LoVo (cell line): Measurements from ENCODE around the gene SHC3.
A peak's percentile ranks its signal among the peaks of the same experiment; 100 is the strongest.

Source experiments
- DNase-seq: peaks from one replicate; pipeline ENCODE4 v3.0.0-alpha.2; 2016; ENCODE audit warnings: low spot score

Gene SHC3

GRCh38 chr9:89185980-89186379 lies 7.4 kb upstream of the SHC3 start:
- DNase-seq: peak; percentile 12

- no peak for DNase-seq
These were observed 4.5 kb upstream of the SHC3 start for GRCh38 chr9:89183146-89183545.

DNA sequence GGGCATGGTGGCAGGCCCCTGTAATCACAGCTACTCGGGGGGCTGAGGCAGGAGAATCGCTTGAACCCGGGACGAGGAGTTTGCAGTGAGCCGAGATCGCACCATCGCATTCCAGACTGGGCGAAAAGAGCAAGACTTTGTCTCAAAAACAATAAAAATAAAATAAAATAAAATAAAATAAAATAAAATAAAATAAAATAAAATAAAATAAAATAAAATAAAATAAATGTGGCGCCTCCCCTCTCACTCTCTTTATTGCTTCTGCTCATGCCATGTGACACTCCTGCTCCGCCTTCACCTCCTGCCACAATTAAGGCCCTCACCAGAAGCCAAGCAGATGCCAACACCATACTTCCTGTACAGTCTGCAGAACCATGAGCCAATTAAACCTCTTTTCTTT lies 3.8 kb upstream of the SHC3 start:
- DNase-seq: no peak

DNA sequence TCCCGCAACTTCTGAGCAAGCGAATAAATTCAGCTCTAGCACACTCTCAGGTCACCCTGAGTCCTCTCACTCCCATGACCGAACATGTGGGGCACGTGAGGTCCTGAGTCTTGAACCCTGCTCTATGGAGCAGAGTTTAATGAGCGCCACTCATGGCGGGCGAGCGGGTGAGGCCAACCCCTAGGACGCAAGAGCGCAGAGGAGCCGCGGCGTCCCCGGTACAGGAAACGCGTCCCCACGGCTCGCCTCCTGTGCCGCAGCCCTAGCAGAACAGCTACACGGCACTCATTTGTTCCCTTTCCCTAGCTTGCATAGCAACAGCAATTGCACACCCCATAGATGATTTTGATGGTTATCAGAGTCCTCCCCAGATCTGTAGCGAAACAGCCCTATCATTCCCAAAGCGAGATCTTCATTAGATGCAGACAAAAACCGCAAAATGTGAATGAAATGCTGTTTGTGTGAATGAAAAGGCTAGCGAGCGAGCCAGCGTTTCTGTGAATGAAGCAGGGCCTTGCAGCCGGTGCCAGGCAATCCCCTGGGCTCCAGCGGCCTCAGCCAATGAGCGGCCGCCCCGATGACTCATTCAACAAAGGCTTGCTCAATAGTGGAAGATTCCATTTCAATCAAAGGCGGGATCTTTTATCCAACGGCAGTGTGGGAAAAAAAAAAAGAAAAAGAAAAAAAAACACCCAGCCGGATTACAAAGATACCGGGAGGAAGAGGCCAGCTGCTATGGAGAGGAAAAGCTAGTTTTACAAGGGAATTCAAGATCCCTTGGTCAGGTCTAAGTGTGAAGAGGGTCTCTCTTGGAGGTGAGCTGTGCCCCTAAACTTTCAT lies 1.5 kb upstream of the SHC3 start:
- peak; percentile 90 for DNase-seq

DNA sequence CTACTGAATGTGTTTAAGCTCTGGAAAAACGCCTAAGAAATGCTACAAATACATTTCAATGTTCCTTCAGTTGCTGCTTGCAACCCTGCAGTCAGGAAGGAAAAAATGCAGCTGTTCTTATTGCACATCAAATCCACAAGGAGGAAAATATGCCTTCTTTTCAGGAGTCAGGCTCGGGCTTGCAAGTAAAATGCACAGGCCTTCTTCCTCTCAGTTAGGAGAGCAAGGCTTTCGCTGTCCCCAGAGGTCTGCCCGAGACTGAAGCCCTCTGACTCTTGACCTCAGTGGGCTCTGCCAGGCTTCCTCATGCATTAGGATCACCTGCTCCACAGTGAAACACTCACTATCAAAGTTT lies 899 bp upstream of the SHC3 start:
- DNase-seq: peak; percentile 22

DNA sequence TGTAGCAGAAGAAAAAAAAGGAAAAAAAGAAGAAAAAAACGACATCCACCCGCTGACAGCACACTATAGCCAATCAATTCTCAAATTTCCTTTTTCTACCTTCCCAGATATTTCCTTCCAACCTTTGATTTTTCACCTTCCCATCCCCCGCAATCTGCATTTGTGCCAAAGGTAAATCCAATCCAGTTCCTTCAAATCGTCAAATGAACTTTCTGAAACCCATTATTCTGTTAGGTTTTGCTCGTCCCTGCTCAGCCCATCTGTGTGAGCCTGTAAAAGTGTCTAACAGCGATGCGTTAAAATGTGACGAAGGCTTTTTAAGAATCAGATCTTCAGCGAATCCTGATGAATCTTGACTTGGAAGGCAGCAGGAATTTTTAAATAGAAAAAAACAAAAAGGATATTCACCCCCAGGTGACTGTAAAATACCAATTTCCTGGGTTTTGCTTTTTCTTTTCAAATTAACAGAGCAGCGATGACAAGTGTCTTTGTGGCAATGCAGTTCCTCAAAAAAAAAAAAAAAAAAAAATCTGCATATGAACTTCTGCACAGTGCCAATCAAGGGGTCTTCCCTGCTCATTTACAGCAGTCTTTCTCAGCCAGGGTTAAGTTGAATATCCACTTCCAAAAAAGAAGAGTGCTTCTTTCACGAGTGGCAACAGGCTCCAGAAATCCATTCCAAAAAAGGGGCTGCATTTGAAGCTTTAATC lies 367 bp upstream of the SHC3 start:
- DNase-seq: no peak

DNA sequence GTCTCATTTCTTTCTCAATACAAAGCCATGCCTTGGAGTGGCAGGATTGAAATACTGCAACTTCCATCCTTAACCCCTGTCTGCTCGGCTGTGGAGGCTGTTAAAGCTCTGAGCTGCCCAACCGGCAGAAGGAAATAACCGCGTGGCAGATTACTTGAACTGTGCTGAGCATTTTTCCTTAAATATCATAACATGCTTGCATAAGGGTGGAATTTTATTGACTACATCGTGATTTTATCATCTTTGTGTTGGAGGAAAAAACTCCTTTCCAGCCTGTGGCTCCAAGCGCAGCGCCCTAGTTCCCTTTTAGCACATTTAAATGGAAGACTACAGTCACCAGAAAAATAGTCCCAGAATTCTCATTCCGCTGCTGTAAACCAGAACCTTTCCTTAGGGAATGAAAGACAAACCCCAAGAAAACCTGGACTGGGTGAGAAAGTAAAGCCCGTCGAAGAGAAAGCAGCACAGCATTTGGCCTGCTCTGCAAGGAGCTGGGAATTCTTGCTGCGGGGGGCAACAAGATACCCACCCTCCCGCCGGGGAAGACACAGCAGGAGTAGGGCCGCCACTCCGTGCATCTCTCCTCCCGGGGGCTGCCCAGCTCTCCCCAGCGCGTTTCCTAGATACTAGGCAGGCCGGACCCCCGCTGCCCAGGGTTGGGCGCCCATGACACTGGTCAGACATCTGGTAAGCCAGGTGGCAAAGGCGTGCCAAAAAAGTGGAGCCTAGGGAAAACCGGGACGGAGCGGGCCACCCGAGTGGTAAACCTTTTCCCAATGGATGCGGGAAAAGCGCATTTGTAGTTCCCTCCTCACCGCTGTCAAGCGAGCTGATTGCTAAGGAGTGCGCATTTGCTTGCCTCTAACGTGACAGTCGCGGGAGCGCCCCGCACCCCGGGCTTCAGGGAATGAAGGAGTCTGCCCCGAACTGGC lies 1.3 kb downstream of the SHC3 start:
- no peak for DNase-seq

DNA sequence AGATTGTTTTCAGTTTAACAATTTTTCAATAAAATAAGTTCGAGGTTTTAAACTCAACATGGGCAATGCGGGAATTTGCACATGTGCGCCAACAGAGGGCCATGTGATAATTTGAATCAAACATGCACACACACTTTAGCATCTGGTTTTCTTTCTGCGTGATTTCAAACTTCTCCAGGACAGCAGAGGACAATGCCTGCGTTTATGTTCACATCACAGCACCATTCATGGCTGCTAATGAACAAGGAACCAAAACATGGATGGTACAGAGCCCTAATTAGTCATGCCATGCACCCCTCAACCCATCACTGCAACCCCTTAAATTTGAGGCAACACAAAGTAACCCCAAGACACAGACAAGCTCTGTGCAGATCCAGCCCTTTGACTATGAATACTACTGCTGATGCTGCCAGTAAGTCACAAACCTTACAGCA lies 2.8 kb downstream of the SHC3 start:
- no peak for DNase-seq

- no peak for DNase-seq
These were observed 4.3 kb downstream of the SHC3 start for GRCh38 chr9:89174291-89174690.

DNA sequence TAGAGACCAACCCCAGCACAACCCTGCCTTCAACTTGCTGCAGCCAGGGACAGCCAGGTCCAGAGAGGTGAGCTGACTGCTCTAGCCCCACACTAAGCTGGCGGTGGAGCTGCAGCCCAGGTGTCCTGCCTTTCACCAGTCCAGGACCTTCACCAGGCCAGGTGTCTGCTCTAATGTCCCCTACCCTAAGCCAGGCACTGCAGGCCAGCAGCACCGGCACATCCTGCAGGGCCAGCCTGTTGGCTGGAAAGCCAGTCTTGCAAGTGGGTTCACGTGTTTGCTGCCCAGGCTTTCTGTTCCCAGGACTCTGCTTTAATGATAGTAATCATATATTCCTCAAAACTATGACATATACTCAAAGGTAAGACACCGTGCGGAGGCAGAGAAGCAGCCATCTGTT lies 5.5 kb downstream of the SHC3 start:
- no peak for DNase-seq

GRCh38 chr9:89172398-89172797 lies 6.2 kb downstream of the SHC3 start:
- DNase-seq: no peak

GRCh38 chr9:89171693-89172092 lies 6.9 kb downstream of the SHC3 start:
- no peak for DNase-seq

DNA sequence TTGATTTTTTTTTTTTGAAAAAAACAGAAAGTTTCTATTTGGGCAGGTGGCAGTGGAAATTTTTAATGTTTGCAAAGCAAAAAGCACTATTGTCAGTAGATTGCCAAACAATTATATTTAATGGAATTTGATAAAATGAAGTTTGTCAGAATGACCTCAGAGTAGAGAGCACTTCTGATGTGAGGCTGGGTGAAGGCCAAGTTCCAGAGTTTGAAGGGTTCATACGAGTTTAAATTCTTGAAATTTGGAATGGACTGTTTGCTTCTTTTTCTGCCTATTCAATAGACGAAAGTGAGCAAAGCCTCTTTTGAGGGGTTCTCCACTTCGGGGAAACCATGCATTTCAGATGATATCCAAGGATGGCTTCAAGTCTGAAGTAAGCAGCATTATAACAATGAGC lies 7.4 kb downstream of the SHC3 start:
- no peak for DNase-seq

- DNase-seq: no peak
These were observed 9.5 kb downstream of the SHC3 start for GRCh38 chr9:89168901-89169813.

GRCh38 chr9:89167788-89168187 lies 10.8 kb downstream of the SHC3 start:
- no peak for DNase-seq

- no peak for DNase-seq
These were observed 11.8 kb downstream of the SHC3 start for GRCh38 chr9:89166852-89167251.

GRCh38 chr9:89165880-89166279 lies 12.7 kb downstream of the SHC3 start:
- no peak for DNase-seq

- no peak for DNase-seq
These were observed 13.3 kb downstream of the SHC3 start for GRCh38 chr9:89165341-89165740.

GRCh38 chr9:89161221-89161620 lies 17.4 kb downstream of the SHC3 start:
- DNase-seq: no peak

- no peak for DNase-seq
These were observed 17.8 kb downstream of the SHC3 start for GRCh38 chr9:89160806-89161205.

DNA sequence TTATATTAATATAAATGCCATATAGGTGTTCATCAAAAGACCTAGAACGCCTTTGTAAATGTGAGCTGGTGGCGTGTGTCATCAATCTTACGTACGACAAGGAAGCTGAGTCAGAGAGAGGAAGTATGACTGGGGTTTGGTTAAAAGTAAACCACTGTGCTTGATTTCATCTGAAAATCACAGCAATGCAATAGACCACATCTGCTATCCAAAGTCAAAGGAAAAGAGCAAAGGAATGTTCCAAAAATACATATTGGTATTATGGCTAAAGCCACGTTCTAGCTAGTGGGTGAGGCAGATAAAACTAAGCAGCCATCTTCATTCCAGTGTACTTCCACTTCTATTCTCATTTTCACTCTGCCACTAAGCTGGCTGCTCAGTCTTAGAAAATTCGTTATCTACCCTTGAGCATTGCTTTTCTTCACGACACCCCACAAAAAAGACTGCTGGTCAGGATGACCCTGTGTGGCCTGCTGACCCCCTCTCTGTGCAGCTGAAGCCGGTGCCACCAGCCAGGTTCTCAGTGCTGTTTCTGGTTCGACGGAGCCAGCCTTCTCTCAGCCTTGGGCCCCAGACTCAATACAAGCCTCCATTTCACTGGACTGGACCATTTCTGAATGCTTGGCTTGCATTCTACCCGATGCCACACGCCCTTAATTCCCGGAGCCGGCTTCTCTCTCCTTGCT lies 23.8 kb downstream of the SHC3 start:
- DNase-seq: no peak
